Chondrocyte (in vitro differentiated cells): ENCODE measurements around the gene METTL16. TPM values are rescaled to one million over a fixed set of nuclear protein-coding genes. Genes with fewer than 3 reads are reported as not detected.

Experiments used
- DNase-seq: peaks from one replicate; pipeline ENCODE4 v3.0.0; 2021; ENCODE audit warnings: mixed read lengths, low spot score
- H3K27ac Mint-ChIP-seq: one replicate; pipeline ENCODE4 v1.8.0; 2021; ENCODE audit warnings: mild to moderate bottlenecking, moderate library complexity, mixed read lengths; ENCODE audit not compliant: unreplicated experiment
- H3K27me3 Mint-ChIP-seq: 2 replicates; pipeline ENCODE4 v1.8.0; 2021; ENCODE audit warnings: low read depth, mixed read lengths
- H3K36me3 Mint-ChIP-seq: 2 replicates; pipeline ENCODE4 v1.8.0; 2021; ENCODE audit warnings: low read depth, mixed read lengths
- H3K4me1 Mint-ChIP-seq: 2 replicates; pipeline ENCODE4 v1.8.0; 2021; ENCODE audit warnings: low read depth, mild to moderate bottlenecking, mixed read lengths
- H3K4me3 Mint-ChIP-seq: one replicate; pipeline ENCODE4 v1.8.0; 2021; ENCODE audit warnings: mild to moderate bottlenecking, moderate library complexity, mixed read lengths; ENCODE audit not compliant: unreplicated experiment
- H3K9me3 Mint-ChIP-seq: 2 replicates; pipeline ENCODE4 v1.8.0; 2021; ENCODE audit warnings: low read depth, mixed read lengths
- long read RNA-seq: library from polyadenylated mRNA; stranded (forward); transcript quantifications from one replicate; pipeline ENCODE4 v2.0.0, GENCODE V29; 2021
- total RNA-seq: library from RNA; stranded (reverse); gene quantifications from 3 replicates; pipeline ENCODE4 v1.2.1, GENCODE V29; 2021
- TF ChIP-seq, protein P1 (sequence below): fragments of 200-600 bp; sonication (generic); IDR thresholded peaks from 2 replicates; pipeline ENCODE4 v1.5.0; 2021; ENCODE audit warnings: antibody characterized with exemption, mild to moderate bottlenecking, moderate library complexity

METTL16 gene, protein sequence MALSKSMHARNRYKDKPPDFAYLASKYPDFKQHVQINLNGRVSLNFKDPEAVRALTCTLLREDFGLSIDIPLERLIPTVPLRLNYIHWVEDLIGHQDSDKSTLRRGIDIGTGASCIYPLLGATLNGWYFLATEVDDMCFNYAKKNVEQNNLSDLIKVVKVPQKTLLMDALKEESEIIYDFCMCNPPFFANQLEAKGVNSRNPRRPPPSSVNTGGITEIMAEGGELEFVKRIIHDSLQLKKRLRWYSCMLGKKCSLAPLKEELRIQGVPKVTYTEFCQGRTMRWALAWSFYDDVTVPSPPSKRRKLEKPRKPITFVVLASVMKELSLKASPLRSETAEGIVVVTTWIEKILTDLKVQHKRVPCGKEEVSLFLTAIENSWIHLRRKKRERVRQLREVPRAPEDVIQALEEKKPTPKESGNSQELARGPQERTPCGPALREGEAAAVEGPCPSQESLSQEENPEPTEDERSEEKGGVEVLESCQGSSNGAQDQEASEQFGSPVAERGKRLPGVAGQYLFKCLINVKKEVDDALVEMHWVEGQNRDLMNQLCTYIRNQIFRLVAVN
- total RNA-seq, result 18.0 to 23.2 TPM (median 21.2 TPM) in 3 replicates
- long read RNA-seq, partial matches to known transcripts, result 0 of 4 reads
- long read RNA-seq, other reads (novel, unspliced or antisense), result 4 of 4 reads

DNA sequence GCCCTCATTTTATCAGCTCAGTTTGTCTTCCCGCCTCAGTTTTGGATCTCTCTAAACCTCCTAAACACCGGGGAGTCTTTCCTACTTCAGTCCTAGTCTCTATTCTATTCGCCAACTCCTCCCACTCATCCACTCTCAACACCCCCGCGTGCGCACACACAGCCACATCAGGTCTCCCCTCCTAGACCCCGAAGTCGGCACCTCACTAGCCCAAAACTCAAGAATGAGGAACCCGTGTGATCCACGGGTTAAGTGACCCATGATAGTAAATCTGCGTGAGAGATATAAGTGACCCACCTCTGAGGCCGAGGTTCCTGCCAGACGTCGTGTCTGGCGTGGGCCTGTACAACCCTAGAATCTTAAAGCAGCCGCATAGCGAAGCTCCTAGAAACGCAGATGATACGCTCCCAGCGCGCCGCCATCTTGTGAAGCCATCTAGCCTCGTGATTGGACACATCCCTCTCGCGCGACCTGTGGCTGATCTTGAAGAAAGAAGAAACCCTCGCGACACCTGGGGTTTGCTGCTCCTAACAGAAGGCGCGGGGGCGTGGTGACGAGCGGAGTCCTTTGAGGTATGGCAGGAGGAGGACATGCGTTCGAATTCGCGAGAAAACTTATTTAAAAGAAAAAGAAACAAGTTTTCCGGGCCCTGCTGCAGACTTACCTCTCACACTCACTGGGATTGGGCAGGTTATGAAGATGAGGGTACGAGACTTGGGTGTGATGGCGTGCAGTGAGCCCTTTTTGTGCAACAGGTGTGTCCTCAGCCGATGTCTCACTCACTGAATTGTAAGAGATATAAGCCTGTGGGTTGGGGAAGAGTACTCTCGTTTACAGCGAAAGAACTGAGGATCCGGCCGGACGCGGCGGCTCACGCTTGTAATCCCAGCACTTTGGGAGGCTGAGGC, at the start of gene METTL16:
Gene METTL16 (minus strand): TSS at position 427 of the 908 bp plus-strand sequence. CDS start 9,557 bp downstream, outside the sequence.
- Mint-ChIP-seq H3K36me3 (no peaks in the 10 kb centered on the region), H3K4me1 (peaks cover 8% of the 10 kb centered on the region), H3K27ac (no peak within 1 kb of the TSS), H3K27me3 (no peaks in the 10 kb centered on the region), H3K9me3 (no peaks in the 10 kb centered on the region), H3K4me3 (no peak within 1 kb of the TSS)
- TF ChIP-seq, protein P1, sequence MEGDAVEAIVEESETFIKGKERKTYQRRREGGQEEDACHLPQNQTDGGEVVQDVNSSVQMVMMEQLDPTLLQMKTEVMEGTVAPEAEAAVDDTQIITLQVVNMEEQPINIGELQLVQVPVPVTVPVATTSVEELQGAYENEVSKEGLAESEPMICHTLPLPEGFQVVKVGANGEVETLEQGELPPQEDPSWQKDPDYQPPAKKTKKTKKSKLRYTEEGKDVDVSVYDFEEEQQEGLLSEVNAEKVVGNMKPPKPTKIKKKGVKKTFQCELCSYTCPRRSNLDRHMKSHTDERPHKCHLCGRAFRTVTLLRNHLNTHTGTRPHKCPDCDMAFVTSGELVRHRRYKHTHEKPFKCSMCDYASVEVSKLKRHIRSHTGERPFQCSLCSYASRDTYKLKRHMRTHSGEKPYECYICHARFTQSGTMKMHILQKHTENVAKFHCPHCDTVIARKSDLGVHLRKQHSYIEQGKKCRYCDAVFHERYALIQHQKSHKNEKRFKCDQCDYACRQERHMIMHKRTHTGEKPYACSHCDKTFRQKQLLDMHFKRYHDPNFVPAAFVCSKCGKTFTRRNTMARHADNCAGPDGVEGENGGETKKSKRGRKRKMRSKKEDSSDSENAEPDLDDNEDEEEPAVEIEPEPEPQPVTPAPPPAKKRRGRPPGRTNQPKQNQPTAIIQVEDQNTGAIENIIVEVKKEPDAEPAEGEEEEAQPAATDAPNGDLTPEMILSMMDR, result peak; percentile 15
- peak; percentile 99 for DNase-seq

DNA sequence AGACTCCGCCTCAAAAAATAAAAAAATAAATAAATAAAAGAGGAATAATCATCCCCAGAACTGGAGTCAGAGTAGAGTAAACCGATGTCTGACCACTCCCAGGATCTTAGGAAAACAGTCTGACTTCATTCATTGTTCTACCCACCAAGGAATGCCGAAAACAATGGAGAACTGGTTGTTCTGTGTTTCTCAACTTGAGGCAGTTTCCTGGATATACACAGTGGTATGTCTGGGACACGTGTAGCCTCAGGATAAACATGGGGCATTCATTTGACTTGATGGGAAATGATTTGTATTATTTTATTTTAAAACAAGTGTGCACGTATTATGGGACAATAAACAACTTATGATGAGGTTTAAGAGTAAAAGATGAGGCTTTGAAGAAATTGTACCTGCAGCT, 49.0 kb upstream of the METTL16 start:
- peaks cover 5% of the 10 kb centered on the region for H3K27me3 Mint-ChIP-seq
- H3K36me3 Mint-ChIP-seq, result no peaks in the 10 kb centered on the region
- TF ChIP-seq, protein P1, result no peak
- H3K4me3 Mint-ChIP-seq, result no peak overlapping the region
- peaks cover 4% of the 10 kb centered on the region for H3K9me3 Mint-ChIP-seq
- H3K4me1 Mint-ChIP-seq, result no peaks in the 10 kb centered on the region
- no peak for DNase-seq
- no peak overlapping the region for H3K27ac Mint-ChIP-seq

DNA sequence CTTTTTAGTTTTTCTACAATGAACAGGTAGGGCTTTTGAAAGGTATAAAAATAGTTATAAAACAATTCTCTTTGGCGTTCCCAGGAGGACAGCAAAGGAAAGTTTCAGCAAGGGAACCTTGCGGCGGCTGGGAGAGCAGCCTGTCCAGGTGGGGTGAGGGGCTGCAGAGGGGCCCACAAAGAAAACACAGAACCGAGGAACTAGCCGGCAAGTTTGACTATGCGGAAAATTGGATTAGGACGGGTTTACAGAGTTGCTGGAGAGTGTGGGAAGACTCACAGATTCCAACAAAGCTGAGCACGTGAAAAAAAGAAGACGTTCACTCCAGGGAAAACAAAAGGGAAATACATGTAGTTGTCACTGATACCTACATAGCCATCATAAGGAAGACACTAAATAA, 40.2 kb upstream of the METTL16 start:
- TF ChIP-seq, protein P1, result no peak
- H3K27ac Mint-ChIP-seq, result no peak overlapping the region
- H3K36me3 Mint-ChIP-seq, result peaks cover 1% of the 10 kb centered on the region
- DNase-seq, result no peak
- H3K27me3 Mint-ChIP-seq, result peaks cover 12% of the 10 kb centered on the region
- H3K4me3 Mint-ChIP-seq, result no peak overlapping the region
- peaks cover 3% of the 10 kb centered on the region for H3K4me1 Mint-ChIP-seq
- no peaks in the 10 kb centered on the region for H3K9me3 Mint-ChIP-seq

DNA sequence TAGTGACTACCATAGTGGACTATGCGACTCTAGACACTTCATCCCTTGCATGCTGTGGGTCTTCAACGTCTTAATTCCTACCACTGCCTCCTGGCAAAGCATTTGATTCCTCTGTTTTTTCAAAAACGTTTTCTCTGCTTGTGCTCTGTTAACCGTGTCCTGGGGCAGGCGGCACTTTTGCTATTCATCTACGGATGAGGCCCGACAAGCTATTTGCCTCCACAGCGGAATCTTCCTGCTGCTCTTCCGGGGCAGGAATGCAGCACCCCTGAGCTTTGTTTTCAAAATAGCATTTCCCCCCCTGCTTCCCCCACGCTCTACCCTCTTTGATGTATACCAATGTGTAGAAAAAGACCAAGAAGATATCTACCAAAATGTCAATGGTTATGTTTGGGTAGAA, 39.8 kb upstream of the METTL16 start:
- Mint-ChIP-seq H3K4me1 (peaks cover 3% of the 10 kb centered on the region), H3K36me3 (peaks cover 1% of the 10 kb centered on the region), H3K27ac (no peak overlapping the region), H3K9me3 (no peaks in the 10 kb centered on the region), H3K4me3 (no peak overlapping the region), H3K27me3 (peaks cover 12% of the 10 kb centered on the region)
- no peak for DNase-seq
- TF ChIP-seq, protein P1, result no peak
